ENCODE results near the gene LRRFIP1. TPM values are rescaled to one million over a fixed set of nuclear protein-coding genes. Genes with fewer than 3 reads are reported as not detected.

Gene LRRFIP1
- total and polyA plus RNA-seq, 10 of the 15 experiments (the other 5 are each of a cell fraction or from before 2014, with no cell fraction given), result 36.2 to 120 (median 74.3) TPM

DNA sequence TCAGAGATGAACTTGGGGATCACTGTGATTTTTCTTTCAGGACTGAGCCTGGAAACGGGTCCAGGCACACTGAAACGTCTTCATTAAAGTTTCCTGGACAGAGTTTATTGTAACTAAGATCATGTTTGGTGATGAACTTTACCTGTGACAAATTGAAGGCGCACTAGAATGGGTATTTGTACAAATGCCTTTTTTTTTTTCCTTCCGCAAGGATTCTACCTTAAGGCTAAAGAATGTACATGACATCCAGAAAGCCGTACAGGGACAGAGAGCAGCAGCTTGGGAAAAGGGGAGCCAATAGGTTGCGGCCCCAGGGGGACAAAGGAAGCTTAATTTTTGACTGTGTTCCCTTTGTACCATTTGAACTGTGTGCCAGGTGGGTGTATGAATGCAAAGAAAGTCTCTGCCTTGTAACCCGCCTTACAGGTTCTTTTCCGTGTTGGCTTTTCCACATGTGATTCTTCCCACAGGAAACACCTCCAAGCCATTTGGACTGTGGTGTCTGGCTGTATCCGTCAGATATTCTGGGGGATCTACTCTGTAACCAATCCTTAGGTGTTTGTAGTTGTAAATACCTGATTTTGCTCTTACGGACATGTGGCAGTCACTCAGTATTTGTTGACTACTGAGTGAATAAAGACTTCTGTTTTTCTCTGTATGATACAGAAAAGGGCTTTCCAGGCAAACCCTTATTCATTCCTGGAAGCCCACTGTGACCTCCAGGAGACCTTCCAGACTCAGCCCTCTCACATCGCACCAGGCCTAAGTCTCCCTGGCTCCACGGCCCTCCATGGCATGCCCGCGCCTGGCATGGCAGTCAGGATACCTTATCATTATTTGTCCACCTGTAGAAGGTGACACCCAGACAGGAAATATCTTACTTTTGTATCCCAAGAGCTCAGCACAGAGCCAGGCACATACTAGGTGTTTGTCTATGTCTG is 1.1 kb downstream of the LRRFIP1 start:
- FAIRE-seq, result no peak

DNA sequence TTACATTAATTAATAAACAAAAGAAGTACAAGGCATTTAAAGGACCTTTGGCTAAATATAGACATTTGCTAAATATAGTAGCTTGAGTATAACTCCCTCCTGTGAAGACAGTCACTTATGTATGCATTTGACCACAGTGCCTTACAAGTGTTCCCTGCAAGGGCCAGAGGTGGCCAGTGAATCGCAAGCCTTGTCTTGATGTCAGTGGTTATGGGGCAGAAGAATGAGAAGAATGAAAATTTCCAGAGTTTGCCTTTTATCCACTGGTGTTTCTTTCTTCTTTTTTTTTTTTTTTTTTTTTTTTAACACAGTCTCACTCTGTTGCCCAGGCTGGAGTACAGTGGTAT is 1.8 kb downstream of the LRRFIP1 start:
- DNase-seq (ENCODE audit: low read depth, low spot score) (no peak), ATAC-seq (no peak), FAIRE-seq (no peak)
- no peaks in the 10 kb centered on the region for H3K4me1 ChIP-seq (ENCODE audit: control insufficient read depth, insufficient read depth, low read length)
- H3K79me2 ChIP-seq (ENCODE audit: control insufficient read depth, insufficient read depth, low read length), result no peaks in the 10 kb centered on the region
- no peaks in the 10 kb centered on the region for H4K20me1 ChIP-seq (ENCODE audit: control insufficient read depth, insufficient read depth)
- H3K36me3 ChIP-seq (ENCODE audit: control insufficient read depth in 2 of 2, insufficient read depth in 2 of 2, low read length in 1 of 2), result no peaks in the 10 kb centered on the region
- no peak overlapping the region for H3K27ac ChIP-seq (ENCODE audit: control insufficient read depth, insufficient read depth)
- no peaks in the 10 kb centered on the region for H3K9me3 ChIP-seq (replicated peaks; ENCODE audit: control insufficient read depth, insufficient read depth, low read length)
- H2AFZ ChIP-seq (ENCODE audit: control insufficient read depth, low read depth, low read length), result no peak overlapping the region
- no peak overlapping the region for H3K4me3 ChIP-seq
- CTCF ChIA-PET, result no interaction called here
- 96% methylated on average over 1 of the region's 1 CpG for WGBS (ENCODE audit: insufficient coverage, insufficient replicate concordance, low lambda C conversion rate, missing lambda C conversion rate)
- POLR2A ChIA-PET, result no interaction called here
- H3K27me3 ChIP-seq (replicated peaks in 1 of 2; ENCODE audit: control insufficient read depth in 2 of 2, insufficient read depth in 2 of 2, low read length in 1 of 2), result peaks cover 10 to 11% of the 10 kb centered on the region in 2 experiments; a peak in 3 of 4 replicates
- no TSS peak for BruUV-seq (replicated peaks)
- RAD21 ChIA-PET (ENCODE audit: unreplicated experiment), result no interaction called here
- intact Hi-C loops (cut with micrococcal nuclease; ENCODE audit: unreplicated experiment), result no loop called here
- H3K4me2 ChIP-seq (ENCODE audit: control insufficient read depth, insufficient read depth), result no peak overlapping the region
- no peak overlapping the region for H3K9ac ChIP-seq (ENCODE audit: control insufficient read depth, insufficient read depth, low read length)
- in situ Hi-C loops (cut with MboI), result no loop called here
- SMC1A ChIA-PET (ENCODE audit: uncharacterized antibody, unreplicated experiment), result interaction anchor here (0.6 kb wide), 1 partner anchor 67 kb away, joined by 3 read pairs; no protein-coding TSS in a partner anchor
- no peak for TF ChIP-seq HDAC6 (IDR thresholded peaks at IDR 0.05; ENCODE audit: unreplicated experiment)
- no peak for TF ChIP-seq RFX5 (IDR thresholded peaks at IDR 0.05; ENCODE audit: low read depth, low read length)
- no peak for TF ChIP-seq PML (IDR thresholded peaks at IDR 0.05; ENCODE audit: low read length)
- TF ChIP-seq, protein P1, sequence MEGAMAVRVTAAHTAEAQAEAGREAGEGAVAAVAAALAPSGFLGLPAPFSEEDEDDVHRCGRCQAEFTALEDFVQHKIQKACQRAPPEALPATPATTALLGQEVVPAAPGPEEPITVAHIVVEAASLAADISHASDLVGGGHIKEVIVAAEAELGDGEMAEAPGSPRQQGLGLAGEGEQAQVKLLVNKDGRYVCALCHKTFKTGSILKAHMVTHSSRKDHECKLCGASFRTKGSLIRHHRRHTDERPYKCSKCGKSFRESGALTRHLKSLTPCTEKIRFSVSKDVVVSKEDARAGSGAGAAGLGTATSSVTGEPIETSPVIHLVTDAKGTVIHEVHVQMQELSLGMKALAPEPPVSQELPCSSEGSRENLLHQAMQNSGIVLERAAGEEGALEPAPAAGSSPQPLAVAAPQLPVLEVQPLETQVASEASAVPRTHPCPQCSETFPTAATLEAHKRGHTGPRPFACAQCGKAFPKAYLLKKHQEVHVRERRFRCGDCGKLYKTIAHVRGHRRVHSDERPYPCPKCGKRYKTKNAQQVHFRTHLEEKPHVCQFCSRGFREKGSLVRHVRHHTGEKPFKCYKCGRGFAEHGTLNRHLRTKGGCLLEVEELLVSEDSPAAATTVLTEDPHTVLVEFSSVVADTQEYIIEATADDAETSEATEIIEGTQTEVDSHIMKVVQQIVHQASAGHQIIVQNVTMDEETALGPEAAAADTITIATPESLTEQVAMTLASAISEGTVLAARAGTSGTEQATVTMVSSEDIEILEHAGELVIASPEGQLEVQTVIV (IDR thresholded peaks at IDR 0.05; ENCODE audit: borderline replicate concordance, partially characterized antibody), result no peak
- TF ChIP-seq, protein P2, sequence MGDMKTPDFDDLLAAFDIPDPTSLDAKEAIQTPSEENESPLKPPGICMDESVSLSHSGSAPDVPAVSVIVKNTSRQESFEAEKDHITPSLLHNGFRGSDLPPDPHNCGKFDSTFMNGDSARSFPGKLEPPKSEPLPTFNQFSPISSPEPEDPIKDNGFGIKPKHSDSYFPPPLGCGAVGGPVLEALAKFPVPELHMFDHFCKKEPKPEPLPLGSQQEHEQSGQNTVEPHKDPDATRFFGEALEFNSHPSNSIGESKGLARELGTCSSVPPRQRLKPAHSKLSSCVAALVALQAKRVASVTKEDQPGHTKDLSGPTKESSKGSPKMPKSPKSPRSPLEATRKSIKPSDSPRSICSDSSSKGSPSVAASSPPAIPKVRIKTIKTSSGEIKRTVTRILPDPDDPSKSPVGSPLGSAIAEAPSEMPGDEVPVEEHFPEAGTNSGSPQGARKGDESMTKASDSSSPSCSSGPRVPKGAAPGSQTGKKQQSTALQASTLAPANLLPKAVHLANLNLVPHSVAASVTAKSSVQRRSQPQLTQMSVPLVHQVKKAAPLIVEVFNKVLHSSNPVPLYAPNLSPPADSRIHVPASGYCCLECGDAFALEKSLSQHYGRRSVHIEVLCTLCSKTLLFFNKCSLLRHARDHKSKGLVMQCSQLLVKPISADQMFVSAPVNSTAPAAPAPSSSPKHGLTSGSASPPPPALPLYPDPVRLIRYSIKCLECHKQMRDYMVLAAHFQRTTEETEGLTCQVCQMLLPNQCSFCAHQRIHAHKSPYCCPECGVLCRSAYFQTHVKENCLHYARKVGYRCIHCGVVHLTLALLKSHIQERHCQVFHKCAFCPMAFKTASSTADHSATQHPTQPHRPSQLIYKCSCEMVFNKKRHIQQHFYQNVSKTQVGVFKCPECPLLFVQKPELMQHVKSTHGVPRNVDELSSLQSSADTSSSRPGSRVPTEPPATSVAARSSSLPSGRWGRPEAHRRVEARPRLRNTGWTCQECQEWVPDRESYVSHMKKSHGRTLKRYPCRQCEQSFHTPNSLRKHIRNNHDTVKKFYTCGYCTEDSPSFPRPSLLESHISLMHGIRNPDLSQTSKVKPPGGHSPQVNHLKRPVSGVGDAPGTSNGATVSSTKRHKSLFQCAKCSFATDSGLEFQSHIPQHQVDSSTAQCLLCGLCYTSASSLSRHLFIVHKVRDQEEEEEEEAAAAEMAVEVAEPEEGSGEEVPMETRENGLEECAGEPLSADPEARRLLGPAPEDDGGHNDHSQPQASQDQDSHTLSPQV (IDR thresholded peaks at IDR 0.05), result no peak

More for the DNA sequence above, 1.1 kb downstream of the LRRFIP1 start:
- POLR2A ChIA-PET, result no interaction called here
- DNase-seq (ENCODE audit: low read depth, low spot score) (no peak), ATAC-seq (no peak)
- intact Hi-C loops (cut with micrococcal nuclease; ENCODE audit: unreplicated experiment), result no loop called here
- Histone ChIP-seq H3K4me2 (ENCODE audit: control insufficient read depth, insufficient read depth) (peak overlapping the region; percentile 60; the same call in 1 of the 2 replicates), H3K9ac (ENCODE audit: control insufficient read depth, insufficient read depth, low read length) (no peak overlapping the region), H3K9me3 (replicated peaks; ENCODE audit: control insufficient read depth, insufficient read depth, low read length) (no peaks in the 10 kb centered on the region), H2AFZ (ENCODE audit: control insufficient read depth, low read depth, low read length) (no peak overlapping the region), H3K4me1 (ENCODE audit: control insufficient read depth, insufficient read depth, low read length) (no peaks in the 10 kb centered on the region), H3K79me2 (ENCODE audit: control insufficient read depth, insufficient read depth, low read length) (no peaks in the 10 kb centered on the region), H4K20me1 (ENCODE audit: control insufficient read depth, insufficient read depth) (no peaks in the 10 kb centered on the region), H3K27me3 (replicated peaks in 1 of 2; ENCODE audit: control insufficient read depth in 2 of 2, insufficient read depth in 2 of 2, low read length in 1 of 2) (peaks cover 11 to 13% of the 10 kb centered on the region in 2 experiments; a peak in 3 of 4 replicates), H3K4me3 (no peak overlapping the region), H3K36me3 (ENCODE audit: control insufficient read depth in 2 of 2, insufficient read depth in 2 of 2, low read length in 1 of 2) (no peaks in the 10 kb centered on the region), H3K27ac (ENCODE audit: control insufficient read depth, insufficient read depth) (no peak overlapping the region)
- SMC1A ChIA-PET (ENCODE audit: uncharacterized antibody, unreplicated experiment), result no interaction called here
- no peak for TF ChIP-seq SREBF2 (IDR thresholded peaks at IDR 0.05; ENCODE audit: low read length)
- TF ChIP-seq RELA (IDR thresholded peaks at IDR 0.05; ENCODE audit: borderline replicate concordance, partially characterized antibody), result no peak
- TF ChIP-seq, protein P3, sequence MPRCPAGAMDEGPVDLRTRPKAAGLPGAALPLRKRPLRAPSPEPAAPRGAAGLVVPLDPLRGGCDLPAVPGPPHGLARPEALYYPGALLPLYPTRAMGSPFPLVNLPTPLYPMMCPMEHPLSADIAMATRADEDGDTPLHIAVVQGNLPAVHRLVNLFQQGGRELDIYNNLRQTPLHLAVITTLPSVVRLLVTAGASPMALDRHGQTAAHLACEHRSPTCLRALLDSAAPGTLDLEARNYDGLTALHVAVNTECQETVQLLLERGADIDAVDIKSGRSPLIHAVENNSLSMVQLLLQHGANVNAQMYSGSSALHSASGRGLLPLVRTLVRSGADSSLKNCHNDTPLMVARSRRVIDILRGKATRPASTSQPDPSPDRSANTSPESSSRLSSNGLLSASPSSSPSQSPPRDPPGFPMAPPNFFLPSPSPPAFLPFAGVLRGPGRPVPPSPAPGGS (IDR thresholded peaks at IDR 0.05; ENCODE audit: borderline replicate concordance, insufficient read depth, low read depth, low read length, poor library complexity, severe bottlenecking), result no peak
- in situ Hi-C loops (cut with MboI), result no loop called here
- BruUV-seq (replicated peaks), result no TSS peak
- RAD21 ChIA-PET (ENCODE audit: unreplicated experiment), result no interaction called here
- CTCF ChIA-PET, result no interaction called here
- 53% methylated on average over 14 of the region's 14 CpGs for WGBS (ENCODE audit: insufficient coverage, insufficient replicate concordance, low lambda C conversion rate, missing lambda C conversion rate)

Measured in GM12878 (cell line).